GM12801 (cell line): ENCODE data around the gene SNX18.

Experiments
- TF ChIP-seq, protein P1 (sequence below): IDR thresholded peaks from one replicate; pipeline ENCODE4 v1.5.1; 2011; ENCODE audit warnings: control low read depth; ENCODE audit not compliant: insufficient read length; ENCODE audit errors: extremely low read depth

The SNX18 gene

DNA sequence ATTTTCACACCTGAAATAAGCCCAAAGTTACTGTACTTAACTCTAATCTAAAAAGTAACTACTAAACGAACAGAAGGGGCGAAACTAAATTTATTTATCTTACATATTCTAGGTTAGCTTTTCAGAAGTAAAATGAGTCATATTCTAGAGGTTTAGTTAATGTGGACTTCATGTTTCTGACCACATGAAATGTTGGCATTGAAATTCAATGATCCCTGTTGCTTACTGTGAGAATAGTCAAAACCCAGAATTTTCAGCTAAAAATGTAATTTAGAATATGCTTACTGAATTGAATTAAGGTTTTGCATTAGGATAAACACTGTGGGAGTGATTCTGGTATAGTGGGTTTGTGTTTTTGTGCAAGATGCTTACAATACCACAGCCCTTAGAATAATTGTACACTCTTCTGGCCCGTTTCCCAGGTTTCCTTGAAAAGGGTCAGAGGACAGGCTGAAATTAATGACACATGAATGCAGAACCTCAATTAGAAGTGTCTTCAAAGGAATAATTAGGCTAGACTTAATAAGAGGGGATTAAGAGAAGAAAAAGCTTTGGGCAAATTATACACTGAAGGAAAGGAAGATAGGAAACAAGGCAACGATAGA, 1.4 kb upstream of the SNX18 start:
- TF ChIP-seq, protein P1, sequence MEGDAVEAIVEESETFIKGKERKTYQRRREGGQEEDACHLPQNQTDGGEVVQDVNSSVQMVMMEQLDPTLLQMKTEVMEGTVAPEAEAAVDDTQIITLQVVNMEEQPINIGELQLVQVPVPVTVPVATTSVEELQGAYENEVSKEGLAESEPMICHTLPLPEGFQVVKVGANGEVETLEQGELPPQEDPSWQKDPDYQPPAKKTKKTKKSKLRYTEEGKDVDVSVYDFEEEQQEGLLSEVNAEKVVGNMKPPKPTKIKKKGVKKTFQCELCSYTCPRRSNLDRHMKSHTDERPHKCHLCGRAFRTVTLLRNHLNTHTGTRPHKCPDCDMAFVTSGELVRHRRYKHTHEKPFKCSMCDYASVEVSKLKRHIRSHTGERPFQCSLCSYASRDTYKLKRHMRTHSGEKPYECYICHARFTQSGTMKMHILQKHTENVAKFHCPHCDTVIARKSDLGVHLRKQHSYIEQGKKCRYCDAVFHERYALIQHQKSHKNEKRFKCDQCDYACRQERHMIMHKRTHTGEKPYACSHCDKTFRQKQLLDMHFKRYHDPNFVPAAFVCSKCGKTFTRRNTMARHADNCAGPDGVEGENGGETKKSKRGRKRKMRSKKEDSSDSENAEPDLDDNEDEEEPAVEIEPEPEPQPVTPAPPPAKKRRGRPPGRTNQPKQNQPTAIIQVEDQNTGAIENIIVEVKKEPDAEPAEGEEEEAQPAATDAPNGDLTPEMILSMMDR, result no peak

DNA sequence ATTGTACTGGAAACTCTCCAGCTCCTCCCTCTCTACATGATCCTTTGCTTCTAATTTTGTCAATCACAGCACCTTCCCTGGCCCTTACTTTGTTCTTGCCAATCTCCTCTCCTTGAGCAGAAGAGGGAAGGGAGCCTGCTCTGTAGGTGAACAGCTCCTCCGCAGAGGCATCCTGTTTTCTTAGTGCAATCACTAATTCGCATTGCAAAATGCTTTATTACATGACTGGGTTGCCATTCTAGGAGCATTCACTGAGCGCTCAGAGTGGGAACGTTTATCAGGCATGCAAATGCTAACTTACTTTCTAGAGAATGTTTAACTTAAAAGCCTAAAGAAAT, 416 bp upstream of the SNX18 start:
- TF ChIP-seq, protein P1, result no peak

DNA sequence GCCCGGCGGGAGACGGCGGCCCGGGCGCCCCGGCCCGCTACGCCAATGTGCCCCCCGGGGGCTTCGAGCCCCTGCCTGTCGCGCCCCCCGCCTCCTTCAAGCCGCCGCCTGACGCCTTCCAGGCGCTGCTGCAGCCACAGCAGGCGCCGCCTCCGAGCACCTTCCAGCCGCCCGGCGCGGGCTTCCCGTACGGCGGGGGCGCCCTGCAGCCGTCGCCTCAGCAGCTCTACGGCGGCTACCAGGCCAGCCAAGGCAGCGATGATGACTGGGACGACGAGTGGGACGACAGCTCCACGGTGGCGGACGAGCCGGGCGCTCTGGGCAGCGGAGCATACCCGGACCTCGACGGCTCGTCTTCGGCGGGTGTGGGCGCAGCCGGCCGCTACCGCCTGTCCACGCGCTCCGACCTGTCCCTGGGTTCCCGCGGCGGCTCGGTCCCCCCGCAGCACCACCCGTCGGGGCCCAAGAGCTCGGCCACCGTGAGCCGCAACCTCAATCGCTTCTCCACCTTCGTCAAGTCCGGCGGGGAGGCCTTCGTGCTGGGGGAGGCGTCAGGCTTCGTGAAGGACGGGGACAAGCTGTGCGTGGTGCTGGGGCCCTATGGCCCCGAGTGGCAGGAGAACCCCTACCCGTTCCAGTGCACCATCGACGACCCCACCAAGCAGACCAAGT, 723 bp downstream of the SNX18 start:
- TF ChIP-seq, protein P1, result no peak

DNA sequence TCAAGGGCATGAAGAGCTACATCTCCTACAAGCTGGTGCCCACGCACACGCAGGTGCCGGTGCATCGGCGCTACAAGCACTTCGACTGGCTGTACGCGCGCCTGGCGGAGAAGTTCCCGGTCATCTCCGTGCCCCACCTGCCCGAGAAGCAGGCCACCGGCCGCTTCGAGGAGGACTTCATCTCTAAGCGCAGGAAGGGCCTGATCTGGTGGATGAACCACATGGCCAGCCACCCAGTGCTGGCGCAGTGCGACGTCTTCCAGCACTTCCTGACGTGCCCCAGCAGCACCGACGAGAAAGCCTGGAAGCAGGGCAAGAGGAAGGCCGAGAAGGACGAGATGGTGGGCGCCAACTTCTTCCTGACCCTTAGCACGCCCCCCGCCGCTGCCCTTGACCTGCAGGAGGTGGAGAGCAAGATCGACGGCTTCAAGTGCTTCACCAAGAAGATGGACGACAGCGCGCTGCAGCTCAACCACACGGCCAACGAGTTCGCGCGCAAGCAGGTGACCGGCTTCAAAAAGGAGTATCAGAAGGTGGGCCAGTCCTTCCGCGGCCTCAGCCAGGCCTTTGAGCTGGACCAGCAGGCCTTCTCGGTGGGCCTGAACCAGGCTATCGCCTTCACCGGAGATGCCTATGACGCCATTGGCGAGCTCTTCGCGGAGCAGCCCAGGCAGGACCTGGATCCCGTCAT, 1.4 kb downstream of the SNX18 start:
- TF ChIP-seq, protein P1, result no peak

GRCh38 chr5:54519509-54519876, 1.9 kb downstream of the SNX18 start:
- TF ChIP-seq, protein P1, result no peak

DNA sequence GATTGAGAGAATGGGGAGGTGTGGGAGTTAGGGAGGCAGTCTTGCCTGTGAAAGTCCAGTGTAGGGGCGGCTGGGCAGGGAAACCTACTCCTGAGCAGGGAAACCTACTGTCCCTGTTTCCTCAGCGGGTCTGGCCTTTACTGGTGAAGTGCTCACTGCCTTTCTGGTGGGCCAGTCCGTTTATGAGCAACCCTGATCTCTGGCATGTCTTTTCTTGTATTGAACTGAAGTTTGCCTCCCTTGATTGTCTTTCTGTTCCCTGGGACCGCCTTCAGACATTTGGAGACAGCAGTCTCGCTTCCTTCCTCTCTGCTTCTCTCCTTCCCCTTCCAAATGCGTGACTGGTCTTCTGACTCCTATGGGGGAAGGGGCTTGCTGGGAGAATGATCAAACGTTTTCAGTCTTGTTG, 2.9 kb downstream of the SNX18 start:
- TF ChIP-seq, protein P1, result no peak

GRCh38 chr5:54520940-54521339, 3.4 kb downstream of the SNX18 start:
- TF ChIP-seq, protein P1, result no peak
